Renal cortical epithelial cell (primary cell): ENCODE data around the gene COPG2. TPM values are rescaled to one million over a fixed set of nuclear protein-coding genes. Genes with fewer than 3 reads are reported as not detected.
"Not testable (repeated sequence)": the region's sequence is repeated elsewhere in the genome, so short reads cannot be mapped to it uniquely, and the experiment has no call there.

ENCODE experiments used
- DNase-seq: peaks from one replicate; pipeline ENCODE4 v3.0.0-alpha.2; 2011; ENCODE audit warnings: low read depth
- total RNA-seq: library from RNA; depleted of rRNA; stranded (reverse); fragments of >200 nt; gene quantifications from 2 replicates; pipeline ENCODE4 v1.2.3, GENCODE V29; 2014

The COPG2 gene
- total RNA-seq: 23.6 and 38.7 TPM in 2 replicates

- DNase-seq: peak; percentile 47
Observed at GRCh38 chr7:130668258-130669084, at the start of gene COPG2. Gene COPG2, minus strand, starts transcription at chr7:130668748. Its CDS starts 80 bp downstream, at chr7:130668668.

- DNase-seq: no peak
Observed at GRCh38 chr7:130712416-130712815, 43.9 kb upstream of the COPG2 start.

GRCh38 chr7:130708766-130709165, 40.2 kb upstream of the COPG2 start:
- no peak for DNase-seq

- no peak for DNase-seq
Observed at GRCh38 chr7:130708001-130708400, 39.5 kb upstream of the COPG2 start.

- no peak for DNase-seq
Observed at GRCh38 chr7:130703851-130704250, 35.3 kb upstream of the COPG2 start.

GRCh38 chr7:130701650-130702049, 33.1 kb upstream of the COPG2 start:
- no peak for DNase-seq

GRCh38 chr7:130700760-130701159, 32.2 kb upstream of the COPG2 start:
- no peak for DNase-seq

GRCh38 chr7:130699686-130700085, 31.1 kb upstream of the COPG2 start:
- peak; percentile 70 for DNase-seq

GRCh38 chr7:130697820-130698219, 29.3 kb upstream of the COPG2 start:
- no peak for DNase-seq

GRCh38 chr7:130695840-130696239, 27.3 kb upstream of the COPG2 start:
- peak; percentile 33 for DNase-seq

- DNase-seq: not testable (repeated sequence)
Observed at GRCh38 chr7:130692396-130692795, 23.8 kb upstream of the COPG2 start.

- no peak for DNase-seq
Observed at GRCh38 chr7:130689683-130690082, 21.1 kb upstream of the COPG2 start.

- DNase-seq: no peak
Observed at GRCh38 chr7:130683026-130683425, 14.5 kb upstream of the COPG2 start.

GRCh38 chr7:130674456-130674855, 5.9 kb upstream of the COPG2 start:
- no peak for DNase-seq

- no peak for DNase-seq
Observed at GRCh38 chr7:130673066-130673465, 4.5 kb upstream of the COPG2 start.

- no peak for DNase-seq
Observed at GRCh38 chr7:130672146-130672545, 3.6 kb upstream of the COPG2 start.

- no peak for DNase-seq
Observed at GRCh38 chr7:130669085-130669700, 645 bp upstream of the COPG2 start.

- DNase-seq: no peak
Observed at GRCh38 chr7:130667593-130668257, 823 bp downstream of the COPG2 start.

GRCh38 chr7:130662426-130662825, 6.1 kb downstream of the COPG2 start:
- no peak for DNase-seq

- no peak for DNase-seq
Observed at GRCh38 chr7:130655286-130655685, 13.3 kb downstream of the COPG2 start.

GRCh38 chr7:130654850-130655249, 13.7 kb downstream of the COPG2 start:
- no peak for DNase-seq

GRCh38 chr7:130650611-130651120, 17.9 kb downstream of the COPG2 start:
- DNase-seq: no peak
